RPMI8226 (cell line): ENCODE data around the gene ZNF750.

Experiments used
- DNase-seq: peaks from one replicate; pipeline ENCODE4 v3.0.0-alpha.2; 2015

Gene ZNF750

DNA sequence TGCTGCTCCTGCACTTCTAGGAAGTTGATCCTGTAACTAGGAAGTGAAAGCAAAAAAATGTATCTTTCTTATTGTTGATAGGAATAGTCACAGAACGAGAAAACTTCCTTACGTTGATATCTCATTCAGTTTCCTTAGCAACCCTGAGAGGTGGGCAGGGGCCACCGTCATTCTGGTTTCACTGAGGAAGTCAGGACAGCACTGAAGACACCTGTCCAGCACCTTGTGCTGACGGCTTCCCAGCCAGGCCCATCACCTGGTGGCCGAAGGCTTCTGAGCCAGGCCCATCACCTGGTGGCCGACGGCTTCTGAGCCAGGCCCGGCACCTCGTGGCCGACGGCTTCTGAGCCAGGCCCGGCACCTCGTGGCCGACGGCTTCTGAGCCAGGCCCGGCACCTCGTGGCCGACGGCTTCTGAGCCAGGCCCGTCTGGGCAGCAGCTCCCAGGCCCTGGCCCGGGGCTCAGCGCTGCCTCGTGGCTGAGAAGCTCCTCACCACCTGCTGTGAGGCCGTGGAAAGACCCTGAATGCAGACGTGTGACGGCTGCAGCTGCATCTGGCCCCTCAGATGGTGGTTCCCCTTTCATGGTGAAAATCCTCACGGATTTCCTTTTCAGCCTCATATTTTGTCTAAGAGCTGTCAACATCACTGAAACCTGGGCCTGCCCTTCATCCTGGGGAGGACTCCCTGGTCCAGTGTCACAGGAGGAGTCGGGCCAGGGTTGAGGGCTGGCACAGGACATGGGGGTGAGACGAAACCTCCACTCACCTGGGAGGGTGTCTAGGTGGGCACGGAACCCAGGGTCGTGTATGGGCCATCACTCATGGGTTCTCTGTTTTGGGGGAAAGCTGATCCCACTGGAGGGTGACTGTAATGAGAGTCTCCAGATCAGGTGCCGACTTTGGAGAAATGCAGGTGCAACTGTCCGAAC, 33.0 kb upstream of the ZNF750 start:
- no peak for DNase-seq

DNA sequence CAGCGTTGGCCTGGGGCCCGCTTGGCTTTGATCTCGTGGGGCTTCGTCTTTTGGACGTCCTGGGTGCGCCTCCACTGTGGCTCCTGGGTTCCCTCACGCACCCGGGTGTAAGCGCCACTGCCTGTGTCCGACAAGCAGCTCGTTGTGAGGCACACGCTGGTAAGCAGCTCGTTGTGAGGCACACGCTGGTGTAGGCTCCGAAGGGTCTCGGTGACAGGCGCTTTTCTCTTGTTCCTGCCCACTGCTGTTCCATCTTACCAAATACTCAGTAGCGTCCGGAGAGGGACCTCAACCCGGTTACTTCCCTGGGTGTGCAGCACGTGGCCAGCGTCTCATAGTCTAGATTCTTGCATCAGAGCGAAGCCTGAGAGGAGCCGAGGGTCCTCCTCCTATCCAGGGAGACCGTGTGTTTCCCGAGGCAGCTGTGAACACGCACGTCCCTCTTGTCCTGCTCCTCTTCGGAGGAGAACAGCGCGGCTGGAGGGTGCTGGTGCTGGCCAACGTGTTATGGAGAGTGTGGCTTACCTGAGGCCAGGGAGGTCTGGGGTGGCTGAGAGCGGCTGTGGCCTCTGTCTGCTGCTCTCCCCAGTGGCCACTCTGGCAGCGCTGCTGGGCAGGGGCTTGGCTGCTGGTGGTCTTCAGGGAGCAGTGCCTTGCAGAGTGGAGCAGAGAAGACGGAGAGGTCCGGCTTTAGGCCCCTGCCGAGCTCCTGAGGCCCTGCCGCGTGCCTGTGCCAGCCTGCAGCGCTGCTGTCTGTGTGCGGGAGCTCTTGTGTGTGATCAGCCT, 32.1 kb upstream of the ZNF750 start:
- DNase-seq, result no peak

DNA sequence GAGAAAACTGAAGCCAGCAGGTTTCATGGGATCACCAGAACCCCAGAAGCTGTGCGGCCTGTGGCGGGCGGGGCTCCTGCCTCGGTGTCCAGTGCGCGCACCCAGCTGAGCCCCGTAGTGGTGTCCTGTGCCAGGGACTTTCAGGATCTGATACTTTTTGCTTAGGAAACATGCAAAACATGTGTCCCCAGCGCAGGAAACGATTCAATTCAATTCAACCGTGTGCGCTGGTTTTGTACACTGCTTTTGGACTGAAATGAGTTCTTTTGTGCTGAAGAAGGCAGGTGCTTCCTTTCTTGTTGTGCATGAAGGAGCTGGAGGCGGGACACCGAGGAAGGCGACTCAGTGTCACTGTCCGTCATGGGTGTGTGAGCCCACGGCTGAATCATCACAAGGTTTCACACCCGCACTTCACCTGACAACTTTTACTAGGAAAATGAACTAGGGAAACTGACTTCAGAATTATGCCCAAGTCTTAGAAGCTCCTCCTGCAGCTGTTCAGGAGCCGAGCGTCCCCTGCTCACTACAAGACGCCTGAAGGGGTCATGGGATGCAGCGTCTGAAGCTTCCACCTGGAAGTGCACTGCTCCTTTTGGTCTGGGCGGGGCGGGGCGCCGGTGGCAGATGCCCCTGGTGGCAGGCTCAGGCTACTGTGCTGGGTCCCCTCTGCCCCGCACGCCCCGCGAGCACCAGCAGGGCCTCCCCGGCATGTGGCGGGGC, 31.4 kb upstream of the ZNF750 start:
- no peak for DNase-seq

DNA sequence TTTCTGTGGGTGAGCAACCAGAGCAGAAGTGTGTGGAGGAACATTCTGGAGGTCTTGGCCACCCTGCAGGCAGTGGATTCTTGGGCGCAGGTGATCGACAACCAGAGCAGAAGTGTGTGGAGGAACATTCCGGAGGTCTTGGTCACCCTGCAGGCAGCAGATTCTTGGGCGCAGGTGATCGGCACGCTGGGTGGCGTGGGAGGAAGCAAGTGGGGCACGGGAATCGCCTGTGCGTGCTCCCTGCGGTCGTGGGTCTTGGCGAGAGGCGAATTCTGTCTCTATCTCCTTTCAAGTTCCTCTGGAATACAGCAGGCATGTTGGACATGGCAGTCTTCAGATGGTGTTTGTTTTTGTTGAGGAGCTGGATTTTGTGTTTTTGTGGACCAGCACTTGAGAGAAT, 30.7 kb upstream of the ZNF750 start:
- no peak for DNase-seq

DNA sequence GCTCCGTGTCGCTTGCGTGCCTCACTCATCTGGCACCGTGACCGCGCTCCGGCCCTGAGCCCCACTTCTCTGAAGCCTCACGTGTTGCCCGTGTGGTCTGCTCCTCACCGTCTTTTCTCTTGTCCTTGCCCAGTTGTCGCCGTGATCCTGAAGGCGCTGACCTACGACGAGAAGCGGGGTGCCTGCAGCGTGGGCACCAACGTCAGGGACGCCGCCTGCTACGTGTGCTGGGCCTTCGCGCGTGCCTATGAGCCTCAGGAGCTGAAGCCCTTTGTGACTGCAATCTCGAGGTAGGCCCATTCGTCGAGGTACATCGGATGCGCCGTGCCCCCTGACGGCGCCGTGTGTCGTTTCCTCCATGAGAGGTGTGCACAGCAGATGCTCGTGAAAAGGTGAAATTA, 30.3 kb upstream of the ZNF750 start:
- DNase-seq, result no peak

DNA sequence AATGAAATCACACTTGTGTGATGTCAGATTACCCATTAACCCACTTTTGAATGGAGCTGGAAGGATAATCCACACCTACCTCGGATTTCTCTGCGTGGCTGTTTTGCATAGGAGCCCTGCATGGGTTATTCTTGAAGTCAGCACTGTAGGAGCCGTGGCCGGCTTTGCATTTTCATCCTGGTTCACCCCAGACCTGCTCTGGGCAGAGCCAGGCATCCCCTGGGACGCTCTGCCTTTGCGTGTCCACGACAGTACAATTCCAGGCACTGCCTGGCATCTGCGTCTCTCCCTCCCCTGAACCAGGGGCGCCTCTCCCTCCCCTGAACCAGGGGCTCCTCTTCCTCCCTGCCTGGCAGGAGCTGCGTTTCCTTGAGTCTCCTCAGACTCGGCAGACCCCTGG, 29.7 kb upstream of the ZNF750 start:
- DNase-seq, result no peak

DNA sequence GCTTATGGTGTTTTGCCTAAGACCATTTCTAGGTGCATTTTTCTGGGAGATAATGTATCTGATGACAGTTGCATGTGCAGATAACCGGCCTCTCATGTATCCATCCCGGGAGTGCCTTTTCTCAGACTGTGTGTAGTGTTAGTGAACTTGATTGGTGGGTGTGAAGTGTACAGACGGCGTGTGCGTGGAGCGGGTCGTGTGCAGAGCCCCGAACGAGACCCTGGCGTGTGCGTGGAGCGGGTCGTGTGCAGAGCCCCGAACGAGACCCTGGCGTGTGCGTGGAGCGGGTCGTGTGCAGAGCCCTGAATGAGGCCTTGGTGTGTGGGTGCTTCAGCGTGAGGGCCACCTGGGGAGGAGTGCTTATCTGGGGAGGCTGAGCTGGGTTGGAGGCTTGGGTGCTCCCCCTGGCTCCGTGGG, 28.9 kb upstream of the ZNF750 start:
- DNase-seq, result no peak

DNA sequence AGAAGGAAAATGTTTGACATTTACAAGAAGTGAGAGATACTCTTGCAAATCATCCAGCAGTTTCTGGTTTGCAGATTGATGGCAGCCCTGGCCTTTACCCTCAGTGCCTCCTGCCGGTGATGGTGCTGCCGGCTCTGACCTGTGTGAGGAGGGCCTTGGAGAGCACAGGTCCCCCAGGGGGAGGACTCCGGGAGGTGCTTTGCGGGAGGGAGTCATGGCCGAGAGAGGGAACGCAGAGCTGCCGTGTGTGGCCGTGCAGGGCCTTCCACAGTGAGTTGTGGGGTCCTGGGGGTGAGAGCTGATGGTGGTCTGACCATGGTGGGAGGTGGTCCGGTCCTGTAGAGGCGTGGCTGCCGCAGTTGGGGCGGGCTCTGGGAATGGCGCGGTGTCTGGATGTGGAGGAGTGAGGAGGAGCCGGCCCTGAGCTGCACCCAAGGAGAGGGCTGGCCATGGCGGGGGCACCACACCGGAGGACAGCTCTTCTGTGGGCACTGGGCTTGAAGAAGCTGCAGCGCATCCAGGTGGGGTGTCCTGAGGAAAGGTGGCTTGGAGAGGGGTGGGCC, 28.0 kb upstream of the ZNF750 start:
- no peak for DNase-seq

DNA sequence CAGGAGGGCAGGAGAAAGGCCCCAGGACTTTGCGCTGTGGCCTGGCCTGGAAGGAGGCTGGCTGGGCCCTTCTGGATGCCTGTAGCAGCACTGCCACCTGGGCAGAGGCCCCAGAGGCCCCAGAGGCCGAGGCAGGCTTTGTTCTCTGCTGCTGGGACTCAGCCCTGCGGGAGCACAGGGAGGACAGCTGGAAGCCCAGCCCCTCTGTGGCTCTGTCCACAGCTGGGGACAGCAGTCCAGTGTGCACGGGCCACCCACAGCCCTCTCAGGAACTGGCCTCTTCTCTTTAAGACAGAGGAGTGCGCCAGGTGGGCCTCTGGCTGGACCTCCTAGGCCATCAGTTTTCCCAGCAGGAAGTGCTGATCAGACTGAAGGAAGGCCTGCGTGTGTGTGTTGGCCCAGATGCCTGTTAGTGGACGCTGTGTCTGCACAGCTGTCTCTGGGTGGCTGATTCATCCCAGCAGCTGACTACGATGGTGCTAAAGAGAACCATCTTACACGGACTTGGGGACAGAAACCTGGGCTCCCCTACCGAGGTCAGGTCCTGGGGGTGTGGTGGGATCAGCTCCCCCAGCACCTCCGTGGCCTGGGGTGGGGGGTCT, 26.9 kb upstream of the ZNF750 start:
- DNase-seq, result no peak

DNA sequence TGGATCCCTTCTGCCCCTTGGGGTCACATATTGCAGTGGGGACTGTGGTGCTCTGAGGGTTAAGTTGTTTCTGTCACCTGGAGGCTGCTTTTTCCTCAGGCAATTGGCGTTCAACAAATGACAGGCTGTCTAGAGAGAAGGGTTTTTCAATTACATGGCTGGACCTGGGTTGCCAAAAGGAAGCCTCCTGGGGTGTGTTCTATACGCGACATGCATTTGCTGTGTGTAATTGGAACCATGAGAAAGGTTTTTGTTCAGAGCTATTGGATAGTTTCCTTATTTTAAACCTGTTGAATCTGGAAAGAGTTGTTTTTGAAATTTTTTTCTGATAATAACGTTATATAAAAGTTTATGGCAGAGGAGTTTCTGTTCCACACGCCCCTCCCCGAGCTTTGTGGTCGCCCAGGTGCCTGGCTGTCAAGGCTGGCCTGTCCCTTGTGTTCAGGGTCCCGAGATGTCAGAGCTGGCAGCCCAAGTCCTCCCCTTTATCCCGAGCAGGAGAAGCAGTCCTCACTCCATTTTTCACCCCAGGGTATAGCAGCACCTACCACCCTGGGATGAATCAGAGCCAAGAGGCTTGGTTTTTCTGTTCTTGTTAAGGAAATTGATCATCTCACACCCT, 26.1 kb upstream of the ZNF750 start:
- DNase-seq, result no peak

DNA sequence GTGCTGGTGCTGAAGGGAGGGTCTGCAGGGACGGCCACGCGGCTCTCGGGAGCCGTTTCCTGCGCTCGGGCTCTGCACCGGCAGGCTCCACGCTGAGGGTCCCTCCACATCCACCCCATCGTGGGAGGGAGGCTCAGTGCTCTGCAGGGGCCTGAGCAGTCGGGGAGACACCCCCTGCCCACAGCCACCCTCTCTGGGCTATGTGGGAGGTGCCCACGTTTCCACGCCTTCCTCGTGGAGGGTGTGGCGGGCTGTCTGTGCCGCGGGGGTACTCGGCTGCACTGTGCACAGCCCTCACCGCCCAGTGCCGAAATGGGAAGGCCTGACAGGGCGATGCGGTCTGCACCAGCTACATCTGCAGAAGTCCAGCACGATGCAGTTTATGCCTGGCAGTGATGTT, 25.5 kb upstream of the ZNF750 start:
- DNase-seq, result no peak

DNA sequence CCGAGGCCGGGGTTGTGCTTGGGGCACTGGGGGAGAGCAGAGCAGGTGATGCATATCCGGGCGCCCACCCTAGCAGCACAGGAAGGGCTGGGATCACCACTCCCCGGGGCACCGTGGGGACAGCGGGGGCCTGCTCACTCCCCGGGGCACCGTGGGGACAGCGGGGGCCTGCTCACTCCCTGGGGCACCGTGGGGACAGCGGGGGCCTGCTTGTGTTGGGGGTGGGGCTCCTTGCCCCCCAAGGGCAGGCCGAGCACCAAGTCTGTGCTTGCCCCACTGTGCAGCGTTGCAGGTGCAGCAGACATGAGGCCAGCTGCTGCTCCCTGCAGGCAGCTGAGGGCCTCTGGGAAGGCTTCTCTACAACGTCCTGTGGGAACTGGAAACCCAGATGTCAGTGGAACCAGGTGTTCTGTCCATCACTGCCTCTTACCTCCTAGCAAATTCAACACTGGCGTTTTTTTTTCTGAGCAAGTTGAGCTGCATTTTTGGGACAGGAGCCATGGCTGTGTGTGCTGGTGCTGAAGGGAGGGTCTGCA, 25.0 kb upstream of the ZNF750 start:
- DNase-seq, result peak; percentile 11

DNA sequence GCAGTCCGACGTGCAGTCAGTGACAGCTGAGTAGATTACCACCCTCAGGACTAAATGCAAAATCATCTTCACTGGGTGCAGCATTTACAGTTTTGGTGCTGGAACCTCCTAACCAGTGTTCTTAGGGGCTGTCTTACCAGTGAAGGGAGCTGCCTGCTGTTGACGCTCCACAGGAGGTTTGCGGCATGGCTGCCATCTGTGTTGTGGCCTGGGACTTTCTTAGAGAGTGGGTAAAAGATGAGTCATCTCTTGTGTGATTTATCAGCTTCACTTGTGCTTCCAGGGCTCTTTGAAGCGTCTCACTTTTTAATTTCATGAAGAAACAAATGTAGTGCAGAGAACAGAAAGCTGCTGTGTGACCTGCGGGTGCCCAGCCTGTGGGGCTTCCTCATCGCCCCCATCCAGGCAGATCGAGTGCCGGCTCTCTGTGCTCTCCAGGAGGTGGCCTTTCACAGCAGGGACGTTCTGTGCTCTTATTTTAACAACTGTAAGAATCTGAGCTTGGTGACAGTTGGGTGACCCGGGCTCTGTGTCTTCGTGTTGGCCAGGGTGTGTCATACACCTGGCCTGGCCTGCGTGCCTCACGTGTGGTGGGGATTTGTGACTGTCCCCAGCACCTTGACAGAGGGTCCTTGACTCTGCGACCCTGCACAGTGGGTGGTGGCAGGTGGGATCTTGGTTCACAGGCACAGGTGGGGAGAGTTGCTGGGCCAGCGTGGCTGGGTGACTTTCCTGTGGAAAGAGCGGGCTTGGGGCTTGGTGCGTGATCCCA, 24.3 kb upstream of the ZNF750 start:
- peak; percentile 34 for DNase-seq

DNA sequence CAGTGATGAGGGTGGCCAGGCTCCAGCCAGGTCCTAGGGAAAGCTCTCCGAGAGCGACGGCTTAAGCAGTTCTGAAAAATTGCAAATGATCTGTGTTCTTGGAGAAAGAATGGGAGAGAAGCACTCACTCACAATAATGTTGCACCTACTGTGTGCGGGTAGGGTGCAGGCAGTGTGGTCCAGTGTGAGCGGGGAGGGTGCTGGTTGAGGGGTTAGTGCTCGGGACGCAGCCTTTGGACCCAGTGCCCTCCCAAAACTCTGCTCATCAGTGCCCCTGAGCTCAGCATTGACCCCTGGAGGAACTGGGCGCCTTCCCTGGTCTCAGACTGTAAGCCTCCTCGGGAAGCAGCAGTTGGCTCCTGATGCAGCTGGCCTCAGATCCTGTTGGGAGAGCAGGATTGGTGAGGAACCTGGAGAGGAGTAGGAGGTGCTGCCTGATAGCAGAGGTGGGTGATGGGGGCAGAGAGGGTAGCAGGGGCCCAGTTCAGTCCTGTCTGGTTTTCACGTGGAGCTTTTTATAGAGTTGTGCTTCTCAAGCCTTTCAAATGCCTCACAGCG, 23.6 kb upstream of the ZNF750 start:
- DNase-seq, result no peak

DNA sequence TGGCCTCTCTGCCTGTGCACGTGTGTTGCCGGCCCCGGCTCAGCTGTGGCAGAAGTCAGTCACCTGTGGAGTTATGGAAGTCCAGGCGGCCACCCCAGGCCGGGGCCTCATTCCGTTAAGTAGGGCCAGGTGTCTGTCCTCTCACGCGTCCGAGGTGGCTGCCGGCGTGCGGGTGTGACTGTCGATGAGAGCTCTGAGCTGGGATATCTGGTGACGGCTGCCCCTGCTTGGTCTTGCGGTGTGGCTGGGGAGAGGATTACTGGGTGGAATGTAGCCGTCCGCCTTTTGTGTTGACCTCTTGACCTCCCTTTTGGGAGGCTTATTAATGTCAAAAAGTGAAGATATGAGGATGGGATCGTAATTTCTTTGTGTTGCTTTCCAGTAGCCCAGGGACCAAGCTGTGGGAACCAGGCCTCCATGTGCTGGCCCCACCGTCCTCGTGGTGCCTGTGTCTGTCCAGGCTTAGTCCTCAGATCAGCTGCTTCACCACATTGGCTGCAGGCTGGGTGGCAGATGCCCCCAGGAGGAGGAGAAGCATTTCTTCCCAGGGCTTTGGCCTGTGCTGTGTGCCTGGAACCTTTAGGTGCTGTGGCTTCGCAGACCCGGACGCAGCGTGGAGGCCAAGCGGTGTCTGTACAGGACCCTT, 23.0 kb upstream of the ZNF750 start:
- DNase-seq, result no peak

DNA sequence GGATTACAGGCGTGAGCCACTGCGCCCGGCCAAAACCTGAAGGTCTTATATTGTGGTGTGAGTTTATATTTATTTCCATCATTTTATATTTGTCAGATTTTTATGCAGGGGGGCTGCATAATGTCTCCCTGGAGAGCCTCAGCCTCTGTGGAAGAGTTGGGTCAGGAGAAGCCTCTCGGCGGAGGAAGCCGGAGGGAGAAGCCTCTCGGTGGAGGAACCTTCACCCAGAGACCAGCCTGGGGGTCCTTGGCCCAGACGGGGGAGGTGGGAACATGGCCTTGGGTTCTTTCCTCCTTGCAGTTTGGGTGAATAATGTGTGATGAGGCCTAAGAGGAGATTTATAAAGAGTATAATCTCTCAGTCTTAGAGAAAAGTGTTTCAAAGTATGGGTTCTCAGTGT, 22.4 kb upstream of the ZNF750 start:
- no peak for DNase-seq

DNA sequence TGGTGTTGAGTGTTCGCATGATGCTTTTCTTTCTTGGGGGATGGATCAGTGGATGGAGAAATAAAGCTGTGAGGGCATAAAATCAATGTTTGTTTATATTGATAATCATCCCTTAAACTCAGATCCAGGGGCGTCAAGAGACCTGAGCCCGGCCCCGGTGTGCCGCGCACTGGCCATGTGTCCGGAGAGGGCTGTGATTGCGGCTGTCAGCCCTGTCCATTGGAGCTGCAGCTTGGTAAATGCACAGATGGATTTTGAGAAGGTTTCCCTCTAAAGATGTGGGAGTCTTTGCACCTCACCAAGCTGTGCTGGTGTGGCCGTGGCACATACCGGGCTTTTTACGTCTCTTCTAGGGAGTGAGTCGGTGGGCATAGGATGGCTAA, 21.6 kb upstream of the ZNF750 start:
- no peak for DNase-seq

DNA sequence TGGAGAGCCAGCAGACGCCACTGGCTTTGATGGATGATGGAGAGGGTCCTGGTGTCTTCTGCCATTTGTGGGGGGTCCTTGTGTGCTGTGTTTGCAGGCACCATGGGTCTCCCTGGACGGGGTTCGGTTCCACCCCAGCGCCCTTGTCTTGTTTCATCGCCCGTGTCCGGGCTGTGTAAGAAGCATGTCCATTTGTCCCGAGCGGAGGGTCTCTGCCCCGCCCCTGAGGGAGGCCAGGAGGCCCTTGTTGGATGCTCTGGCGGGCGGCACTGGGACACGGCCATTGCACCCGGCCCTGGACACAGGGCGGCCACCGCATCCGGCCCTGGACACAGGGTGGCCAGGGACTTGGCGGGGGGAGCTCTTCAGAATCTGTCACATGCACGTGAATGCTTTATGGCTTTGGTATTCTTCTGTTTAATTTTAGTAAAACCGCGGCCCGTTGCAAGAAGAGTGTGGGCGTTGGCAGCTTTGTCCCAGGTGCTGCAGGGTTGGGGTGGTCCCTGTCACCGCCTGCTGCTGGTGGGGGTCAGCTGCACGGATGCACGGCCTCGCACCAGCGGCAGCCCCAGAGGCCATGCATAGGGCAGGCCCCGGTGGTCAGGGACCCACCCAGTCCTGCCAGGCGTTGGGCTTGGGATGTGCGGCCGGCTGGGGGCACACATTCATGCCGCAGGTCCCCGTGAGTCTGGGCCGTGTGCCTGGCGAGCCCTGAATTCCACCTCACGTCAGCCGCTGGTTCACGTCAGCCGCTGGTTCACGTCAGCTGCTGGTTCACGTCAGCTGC, 21.0 kb upstream of the ZNF750 start:
- DNase-seq, result no peak
